GM13977 (cell line): ENCODE results near the gene MSI2.

ENCODE experiments used
- DNase-seq: peaks from one replicate; pipeline ENCODE4 v3.0.0; 2012; ENCODE audit warnings: low spot score
- CTCF ChIP-seq: IDR thresholded peaks from 2 replicates; pipeline ENCODE4 v1.5.1; 2012; ENCODE audit warnings: mild to moderate bottlenecking, control low read depth; ENCODE audit not compliant: insufficient read depth; ENCODE audit errors: extremely low read depth, missing control alignments
- in situ Hi-C: fragments of 300-500 bp; cut with MboI; formaldehyde crosslinking; loops from one replicate; pipeline ENCODE4 v1.12.0; 2022; ENCODE audit warnings: low sequenced_read_pairs, low pct_unique_long_range_greater_than_20kb, mixed read lengths, inconsistent platforms; ENCODE audit not compliant: unreplicated experiment

The MSI2 gene

GRCh38 chr17:57463103-57463885 is 207.0 kb downstream of the MSI2 start:
- DNase-seq = peak; percentile 92
- in situ Hi-C loops = no loop called here
- TF ChIP-seq CTCF = no peak

- TF ChIP-seq CTCF = no peak
- DNase-seq = no peak
- in situ Hi-C loops = no loop called here
Measured at GRCh38 chr17:57464191-57464864, 208.0 kb downstream of the MSI2 start.

GRCh38 chr17:57465610-57466009 is 209.3 kb downstream of the MSI2 start:
- no peak for DNase-seq
- in situ Hi-C loops = no loop called here
- no peak for TF ChIP-seq CTCF

GRCh38 chr17:57466017-57466471 is 209.7 kb downstream of the MSI2 start:
- DNase-seq = no peak
- in situ Hi-C loops = no loop called here
- TF ChIP-seq CTCF = no peak

- in situ Hi-C loops = no loop called here
- TF ChIP-seq CTCF = no peak
- DNase-seq = no peak
Measured at GRCh38 chr17:57466521-57466920, 210.2 kb downstream of the MSI2 start.

- TF ChIP-seq CTCF = no peak
- no peak for DNase-seq
- in situ Hi-C loops = no loop called here
Measured at GRCh38 chr17:57467226-57467625, 210.9 kb downstream of the MSI2 start.
